Measurements from ENCODE around the gene ZNF625.

DNA sequence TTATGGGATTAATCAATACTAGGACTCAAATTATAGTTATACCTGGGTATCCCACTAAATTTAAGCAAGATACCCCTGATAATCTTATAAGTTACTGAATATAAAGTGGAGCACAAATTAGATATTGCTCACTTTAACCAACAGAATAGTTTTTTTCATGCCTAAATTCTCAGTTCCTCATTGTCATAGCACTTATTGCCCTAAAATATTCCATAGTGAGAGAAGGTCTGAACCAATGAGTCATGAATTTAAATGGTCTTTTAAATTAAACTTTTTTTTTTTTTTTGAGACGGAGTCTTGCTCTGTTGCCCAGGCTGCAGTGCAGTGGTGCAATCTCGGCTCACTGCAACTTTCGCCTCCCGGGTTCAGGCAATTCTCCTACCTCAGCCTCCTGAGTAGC is 48.8 kb upstream of the ZNF625 start:
- TF ChIP-seq, protein P1, sequence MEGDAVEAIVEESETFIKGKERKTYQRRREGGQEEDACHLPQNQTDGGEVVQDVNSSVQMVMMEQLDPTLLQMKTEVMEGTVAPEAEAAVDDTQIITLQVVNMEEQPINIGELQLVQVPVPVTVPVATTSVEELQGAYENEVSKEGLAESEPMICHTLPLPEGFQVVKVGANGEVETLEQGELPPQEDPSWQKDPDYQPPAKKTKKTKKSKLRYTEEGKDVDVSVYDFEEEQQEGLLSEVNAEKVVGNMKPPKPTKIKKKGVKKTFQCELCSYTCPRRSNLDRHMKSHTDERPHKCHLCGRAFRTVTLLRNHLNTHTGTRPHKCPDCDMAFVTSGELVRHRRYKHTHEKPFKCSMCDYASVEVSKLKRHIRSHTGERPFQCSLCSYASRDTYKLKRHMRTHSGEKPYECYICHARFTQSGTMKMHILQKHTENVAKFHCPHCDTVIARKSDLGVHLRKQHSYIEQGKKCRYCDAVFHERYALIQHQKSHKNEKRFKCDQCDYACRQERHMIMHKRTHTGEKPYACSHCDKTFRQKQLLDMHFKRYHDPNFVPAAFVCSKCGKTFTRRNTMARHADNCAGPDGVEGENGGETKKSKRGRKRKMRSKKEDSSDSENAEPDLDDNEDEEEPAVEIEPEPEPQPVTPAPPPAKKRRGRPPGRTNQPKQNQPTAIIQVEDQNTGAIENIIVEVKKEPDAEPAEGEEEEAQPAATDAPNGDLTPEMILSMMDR (optimal IDR thresholded peaks at IDR 0.05 in 1 of 3, IDR thresholded peaks at IDR 0.05 in 1 of 3, conservative IDR thresholded peaks at IDR 0.05 in 1 of 3; ENCODE audit: extremely low read depth in 1 of 3, insufficient read depth in 2 of 3, low read length in 3 of 3), result no peak
- TF ChIP-seq EZH2 (IDR thresholded peaks at IDR 0.05; ENCODE audit: low read length), result no peak
